T-helper 9 cell (primary cell): ENCODE data around the gene LPAR2.

Experiments
- DNase-seq: peaks from one replicate; pipeline ENCODE4 v3.0.0-alpha.2; 2020

The LPAR2 gene

DNA sequence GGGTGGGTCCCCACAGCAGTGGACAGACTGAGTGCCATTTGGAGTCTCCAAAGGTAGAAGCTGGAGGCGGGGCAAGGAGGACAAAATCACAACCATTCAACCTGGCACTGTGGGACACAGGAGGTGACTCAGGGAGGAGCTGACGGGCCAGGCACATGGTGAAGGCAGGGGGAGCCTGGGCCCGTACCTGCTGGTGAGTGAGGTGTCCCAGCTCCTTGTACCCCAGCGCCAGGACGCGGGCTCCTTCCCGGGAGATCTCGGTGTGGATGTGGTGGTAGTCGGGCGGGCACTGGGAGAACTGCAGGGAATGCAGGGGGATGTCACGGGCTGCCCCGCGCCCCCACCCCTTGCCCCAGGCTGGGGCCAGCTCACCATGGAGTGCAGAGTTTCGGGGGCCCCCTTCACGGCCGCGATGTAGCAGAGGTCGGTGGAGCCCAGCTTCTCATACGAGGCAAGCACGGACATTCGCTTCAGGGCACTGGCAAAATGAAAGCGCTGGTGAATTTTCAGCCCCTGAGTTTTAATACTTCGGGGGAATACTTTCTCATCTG, 25.7 kb upstream of the LPAR2 start:
- no peak for DNase-seq

DNA sequence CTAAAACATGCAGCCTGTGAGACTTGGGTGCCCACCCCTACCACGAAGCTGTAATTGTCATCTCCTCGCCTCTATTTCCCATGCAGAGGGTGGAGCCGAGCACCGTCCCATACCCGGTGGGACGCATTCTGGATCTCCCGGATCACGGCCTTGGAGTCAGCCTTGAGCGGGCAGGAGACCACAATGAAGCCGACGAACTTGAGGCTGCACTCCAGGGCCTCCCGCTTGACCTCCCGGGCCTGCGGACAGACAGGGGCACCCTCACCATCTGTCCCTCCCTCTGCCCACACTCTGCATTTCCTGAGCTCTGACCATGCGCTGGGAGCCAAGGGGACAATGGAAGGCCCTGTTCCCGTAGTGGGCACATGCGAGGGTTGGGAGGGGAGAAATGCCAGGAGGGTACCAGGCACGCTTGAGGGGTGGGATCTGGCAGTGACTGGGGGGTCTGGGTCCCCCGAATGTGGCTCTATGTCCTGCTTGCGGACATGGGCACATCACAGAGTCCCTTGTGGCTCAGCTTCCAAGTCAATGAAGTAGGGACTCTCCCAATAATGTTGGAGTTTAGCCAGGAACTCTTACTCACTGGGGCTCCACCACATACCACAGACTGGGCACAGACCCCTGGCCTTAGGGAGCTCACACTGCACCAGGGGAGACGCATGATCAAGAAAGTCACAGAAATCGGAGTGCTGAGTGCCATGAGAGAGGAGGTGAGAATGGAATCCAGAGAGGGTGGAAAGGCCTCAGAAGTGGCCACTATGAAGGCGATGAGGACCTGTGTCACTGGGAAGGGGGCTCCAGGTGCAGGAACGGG, 24.7 kb upstream of the LPAR2 start:
- DNase-seq, result no peak

DNA sequence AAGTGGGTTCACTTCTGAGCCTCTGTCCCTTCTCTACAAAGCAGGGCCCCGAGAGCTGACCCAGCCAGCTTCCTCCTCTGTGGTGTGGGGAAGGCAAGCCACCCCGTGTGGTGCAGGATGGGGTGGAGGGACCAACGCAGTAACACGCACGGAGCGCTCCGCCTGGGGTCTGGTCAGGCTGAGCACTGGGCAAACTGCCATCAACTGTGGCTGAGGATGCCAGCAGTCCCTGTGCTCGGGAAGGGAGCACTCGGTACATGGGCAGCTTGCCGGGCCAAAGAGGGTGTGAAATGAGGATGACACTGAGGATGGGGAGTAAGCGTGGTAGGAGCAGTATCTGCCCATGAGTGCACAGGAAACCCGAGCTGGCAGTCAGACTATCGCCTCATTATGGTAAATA, 23.1 kb upstream of the LPAR2 start:
- no peak for DNase-seq

DNA sequence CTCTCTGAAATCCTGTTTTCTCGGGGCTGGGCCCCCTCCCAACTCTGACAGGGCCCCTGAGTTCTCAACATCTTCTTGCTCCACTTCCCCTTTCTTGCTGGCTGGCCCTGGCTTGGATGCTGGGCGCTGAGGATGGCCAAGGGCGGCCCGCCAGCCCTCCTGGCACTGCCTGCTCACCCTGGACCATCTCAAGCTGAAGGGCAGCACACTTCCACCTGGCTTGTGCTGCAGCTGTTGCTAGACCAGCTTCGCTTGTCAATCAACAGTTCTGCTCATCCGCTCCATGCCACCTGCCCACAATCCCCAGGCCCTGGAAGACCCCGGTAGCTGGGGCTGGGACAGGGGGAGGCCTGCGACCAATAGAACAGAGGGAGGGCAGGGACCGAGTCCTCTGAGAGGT, 22.3 kb upstream of the LPAR2 start:
- no peak for DNase-seq

DNA sequence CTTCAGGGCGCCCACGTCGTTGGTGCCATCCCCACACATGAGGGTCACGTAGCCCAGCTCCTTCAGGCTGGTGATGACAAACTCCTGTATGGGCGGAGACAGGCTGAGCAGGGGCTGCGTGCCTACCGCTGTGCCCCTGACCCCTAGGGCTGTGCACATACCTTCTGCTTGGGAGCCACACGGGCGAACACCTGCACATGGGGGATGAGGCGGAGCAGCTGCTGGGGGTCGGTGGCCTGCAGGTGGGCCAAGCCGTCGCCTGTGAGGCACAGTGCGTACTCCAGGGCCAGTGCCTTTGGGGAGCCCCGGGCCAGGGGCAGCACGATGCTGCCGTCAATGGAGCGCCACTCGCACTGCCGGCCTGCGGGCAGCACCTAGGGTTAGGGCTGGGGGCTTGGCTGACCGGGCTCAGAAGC, 21.6 kb upstream of the LPAR2 start:
- DNase-seq, result no peak

DNA sequence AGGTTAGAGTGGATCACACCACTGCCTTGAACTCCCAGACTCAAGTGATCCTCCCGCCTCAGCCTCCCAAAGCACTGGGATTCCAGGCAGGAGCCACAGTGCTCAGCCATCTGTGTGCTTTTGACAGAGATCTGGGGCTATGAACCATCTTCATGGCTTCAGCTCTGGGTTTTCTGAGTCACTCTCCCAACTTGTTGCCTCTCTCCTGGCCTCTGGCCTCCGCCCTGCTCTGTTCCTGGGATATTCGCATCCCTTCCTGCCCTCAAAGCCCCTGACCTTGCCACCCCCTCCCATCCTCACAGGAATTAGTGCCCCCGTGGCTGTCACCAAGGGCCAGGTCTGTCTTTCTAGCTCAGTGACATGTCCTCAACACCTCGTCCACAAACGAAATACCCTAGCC, 21.1 kb upstream of the LPAR2 start:
- DNase-seq, result no peak

- no peak for DNase-seq
These were observed 19.2 kb upstream of the LPAR2 start for GRCh38 chr19:19647037-19647835.

GRCh38 chr19:19645233-19645870, 17.3 kb upstream of the LPAR2 start:
- no peak for DNase-seq

DNA sequence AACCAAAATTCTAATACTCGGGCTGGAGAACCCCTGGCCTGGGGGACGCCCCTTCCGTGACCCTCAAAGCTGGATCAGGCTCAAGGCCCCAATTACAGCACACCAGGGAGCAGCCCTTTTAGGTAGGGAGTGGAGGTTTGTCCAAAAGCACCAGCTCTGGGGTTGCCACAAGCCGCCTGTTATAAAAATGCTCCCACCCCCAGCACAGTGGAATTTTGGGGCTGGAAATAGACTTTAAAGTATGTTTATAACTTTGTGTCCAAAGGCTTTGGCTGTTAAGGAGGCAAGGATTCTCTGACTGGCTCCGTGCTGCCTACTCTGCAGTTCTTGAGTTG, 16.0 kb upstream of the LPAR2 start:
- DNase-seq, result no peak

GRCh38 chr19:19643158-19644053, 15.4 kb upstream of the LPAR2 start, which contains the start of gene GMIP:
GMIP (minus strand) TSS chr19:19643657; CDS start chr19:19643529, 128 bp downstream.
- DNase-seq, result peak; percentile 89

GRCh38 chr19:19642506-19643157, 14.6 kb upstream of the LPAR2 start:
- no peak for DNase-seq

DNA sequence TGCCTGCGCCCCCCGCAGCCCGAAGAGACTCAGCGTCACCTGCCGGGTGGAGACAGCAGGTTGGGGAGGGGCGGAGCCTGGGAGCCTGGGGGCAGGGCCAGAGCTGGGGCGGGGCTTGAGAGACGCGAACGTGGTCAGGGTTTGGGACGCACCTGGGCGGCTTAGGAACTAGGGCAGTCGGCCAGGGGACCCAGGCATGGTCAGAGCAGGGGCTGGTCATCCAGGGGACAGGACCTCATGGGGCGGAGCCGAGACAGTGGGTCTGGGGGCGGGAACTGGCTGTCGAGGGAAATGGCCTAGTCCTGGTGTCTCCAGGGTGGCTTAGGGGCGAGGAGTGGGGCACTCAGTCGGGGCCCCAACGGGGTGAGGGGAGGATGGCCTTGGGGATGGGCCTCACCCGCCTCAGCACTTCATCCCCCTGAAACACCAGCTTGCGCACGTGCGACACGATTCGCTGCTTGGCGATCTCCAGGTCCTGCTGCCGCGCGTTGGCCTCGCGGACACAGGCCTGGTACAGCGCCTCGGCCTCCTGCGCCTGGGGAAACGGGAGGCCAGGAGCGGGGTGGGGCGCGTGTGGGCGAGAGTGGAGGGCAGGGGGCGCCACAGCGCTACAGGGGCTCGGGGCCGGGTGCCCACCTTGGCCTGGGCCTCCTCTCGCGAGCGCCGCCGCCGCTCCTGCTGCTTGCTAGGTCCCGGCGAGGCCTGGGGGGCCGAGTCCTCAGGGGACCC, 9.7 kb upstream of the LPAR2 start:
- no peak for DNase-seq

DNA sequence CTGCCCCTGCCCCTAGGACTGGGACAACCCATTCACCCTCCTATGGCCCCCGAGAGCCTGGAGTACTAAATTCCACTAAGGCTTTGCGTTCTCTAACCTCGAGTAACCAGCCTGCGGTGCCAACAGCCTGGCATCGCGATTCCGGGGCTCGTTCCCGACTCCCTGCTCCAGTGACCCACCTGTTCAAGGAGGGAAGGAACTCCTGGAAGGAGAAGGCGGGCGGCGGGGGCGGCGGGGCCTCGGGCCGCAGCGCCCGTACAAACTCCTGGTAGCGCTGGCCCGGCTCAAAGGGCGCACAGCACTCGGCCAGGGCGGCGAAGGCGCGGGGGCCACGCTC, 9.1 kb upstream of the LPAR2 start:
- no peak for DNase-seq

DNA sequence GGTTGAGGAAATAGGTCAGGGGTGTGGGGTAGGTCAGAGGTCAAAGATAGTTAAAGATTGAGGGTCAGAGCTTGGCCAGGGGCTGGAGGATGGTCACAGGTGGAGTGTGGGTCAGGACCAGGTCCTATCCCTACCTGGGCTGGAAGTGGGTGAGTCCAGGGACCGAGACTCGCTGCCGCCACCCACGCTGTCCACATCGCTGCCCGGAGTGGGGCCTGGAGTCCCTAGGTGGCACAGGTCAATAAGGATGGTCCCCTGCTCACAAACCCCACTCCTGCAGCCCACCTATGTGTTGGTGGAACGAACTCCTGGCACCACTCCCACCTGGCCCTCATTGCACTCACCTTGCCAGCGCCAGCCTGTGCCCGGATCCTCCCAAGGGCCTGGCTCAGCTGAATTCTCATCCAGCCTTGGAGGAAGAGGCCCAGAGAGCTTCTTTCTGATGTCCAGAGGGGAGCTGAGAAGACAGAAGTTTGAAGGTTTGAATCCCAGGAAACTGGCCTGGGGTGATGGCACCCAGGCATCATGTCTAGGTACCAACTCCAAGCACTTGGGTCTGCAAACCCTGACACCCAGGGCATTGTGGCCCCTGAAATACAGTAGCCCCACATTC, 8.7 kb upstream of the LPAR2 start:
- no peak for DNase-seq

GRCh38 chr19:19635313-19635702, 7.3 kb upstream of the LPAR2 start:
- no peak for DNase-seq

GRCh38 chr19:19634516-19635312, 6.7 kb upstream of the LPAR2 start:
- DNase-seq, result no peak

DNA sequence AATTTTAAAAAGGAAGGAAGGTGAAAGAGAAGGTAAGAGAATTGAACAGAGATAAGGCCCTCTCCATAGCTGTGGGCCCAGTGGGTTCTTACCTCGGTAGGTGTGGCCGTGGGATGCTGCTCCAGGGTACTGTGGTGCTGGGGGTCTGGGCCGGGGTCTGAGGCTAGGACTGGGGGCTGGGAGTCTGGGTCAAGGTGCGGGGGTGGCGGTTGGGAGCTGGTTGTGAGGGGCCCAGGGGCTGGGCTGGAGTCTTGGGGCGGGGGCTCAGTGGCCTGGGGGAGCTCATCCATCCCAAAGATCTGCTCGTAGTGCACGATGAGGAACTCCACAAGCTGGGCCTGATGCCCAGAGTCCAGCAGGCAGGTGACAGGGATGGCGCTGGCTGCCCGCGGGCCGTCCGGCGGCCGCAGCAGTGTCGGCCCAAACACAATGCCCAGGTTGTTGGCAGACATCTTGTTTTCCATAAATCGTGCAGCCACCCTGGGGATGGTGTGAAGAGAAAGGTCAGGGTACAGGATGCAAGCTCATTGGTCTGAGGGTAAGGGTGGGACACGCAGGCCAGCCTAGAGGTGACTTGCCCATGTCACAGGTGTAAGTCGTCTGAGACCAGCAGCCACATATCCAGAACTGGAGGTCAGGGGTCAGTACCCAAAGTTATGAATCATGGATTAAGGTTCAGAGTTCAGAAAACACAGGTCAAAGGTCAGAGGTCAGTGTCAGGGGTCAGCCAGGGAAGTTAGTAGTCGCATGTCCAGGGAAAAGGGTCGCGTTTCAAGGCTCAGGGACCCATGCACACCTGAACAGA, 5.9 kb upstream of the LPAR2 start:
- no peak for DNase-seq

DNA sequence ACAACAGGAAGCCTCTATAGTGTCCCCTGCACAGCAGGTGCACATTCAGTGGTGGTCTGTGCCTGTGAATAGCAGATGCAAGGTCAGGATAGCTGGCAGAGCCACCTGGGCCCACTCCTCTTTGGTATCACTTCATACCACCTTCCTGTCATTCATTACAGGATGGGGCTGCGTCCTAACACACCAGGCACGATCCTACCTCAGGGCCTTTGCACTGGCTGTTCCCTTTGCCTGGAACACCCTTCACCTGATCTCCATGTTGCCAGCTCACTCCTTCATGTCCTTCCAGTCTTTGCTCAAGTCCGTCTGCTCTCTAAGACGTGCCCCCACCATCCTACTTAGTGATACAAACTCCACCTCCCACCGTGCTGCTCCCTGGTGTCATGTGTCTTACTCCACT, 4.6 kb upstream of the LPAR2 start:
- DNase-seq, result no peak

- DNase-seq, result no peak
These were observed 3.3 kb upstream of the LPAR2 start for GRCh38 chr19:19631346-19631745.
